ENCODE data around the gene SLFN12L.

Gene SLFN12L

DNA sequence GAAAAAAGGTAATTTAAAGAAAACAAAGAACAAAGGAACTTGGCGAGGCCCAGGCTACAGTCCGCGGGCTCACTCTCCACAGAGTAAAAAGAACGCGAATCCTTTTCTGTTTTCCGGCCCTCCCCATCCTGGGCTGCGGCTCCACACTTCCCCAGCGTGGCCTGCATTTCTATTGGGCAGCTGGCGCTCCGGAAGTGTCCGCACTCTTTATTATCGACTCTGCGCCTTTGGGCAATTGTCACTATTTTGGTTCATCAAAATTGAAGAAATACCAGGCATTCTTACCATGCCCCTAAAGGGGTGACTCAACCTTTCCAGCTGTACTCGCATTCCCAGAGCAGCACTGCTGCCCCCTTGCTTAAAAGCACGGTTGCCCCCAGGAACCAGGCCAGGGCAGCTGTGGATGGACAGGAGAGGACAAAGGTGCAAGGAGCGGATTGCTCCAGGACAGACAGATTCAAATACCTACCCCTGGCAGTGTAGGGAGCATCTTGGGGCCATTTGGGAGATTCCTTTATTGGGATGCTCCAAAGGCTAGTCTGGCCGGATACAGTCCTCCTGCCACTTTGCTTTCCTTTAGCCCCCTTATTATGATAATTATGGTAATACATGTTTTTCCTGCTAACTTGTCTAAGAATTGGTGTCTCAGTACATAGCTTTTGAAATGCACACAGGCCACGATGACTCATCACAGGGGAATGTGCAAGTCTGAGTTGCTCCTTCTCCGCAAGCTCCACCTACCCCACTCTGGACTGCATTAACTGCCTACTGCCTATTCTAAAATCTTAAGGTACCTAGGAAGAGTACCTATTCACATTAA lies 104.2 kb downstream of the SLFN12L start:
- in situ Hi-C loops (cut with MboI; ENCODE audit: low sequenced_read_pairs) = no loop called here

DNA sequence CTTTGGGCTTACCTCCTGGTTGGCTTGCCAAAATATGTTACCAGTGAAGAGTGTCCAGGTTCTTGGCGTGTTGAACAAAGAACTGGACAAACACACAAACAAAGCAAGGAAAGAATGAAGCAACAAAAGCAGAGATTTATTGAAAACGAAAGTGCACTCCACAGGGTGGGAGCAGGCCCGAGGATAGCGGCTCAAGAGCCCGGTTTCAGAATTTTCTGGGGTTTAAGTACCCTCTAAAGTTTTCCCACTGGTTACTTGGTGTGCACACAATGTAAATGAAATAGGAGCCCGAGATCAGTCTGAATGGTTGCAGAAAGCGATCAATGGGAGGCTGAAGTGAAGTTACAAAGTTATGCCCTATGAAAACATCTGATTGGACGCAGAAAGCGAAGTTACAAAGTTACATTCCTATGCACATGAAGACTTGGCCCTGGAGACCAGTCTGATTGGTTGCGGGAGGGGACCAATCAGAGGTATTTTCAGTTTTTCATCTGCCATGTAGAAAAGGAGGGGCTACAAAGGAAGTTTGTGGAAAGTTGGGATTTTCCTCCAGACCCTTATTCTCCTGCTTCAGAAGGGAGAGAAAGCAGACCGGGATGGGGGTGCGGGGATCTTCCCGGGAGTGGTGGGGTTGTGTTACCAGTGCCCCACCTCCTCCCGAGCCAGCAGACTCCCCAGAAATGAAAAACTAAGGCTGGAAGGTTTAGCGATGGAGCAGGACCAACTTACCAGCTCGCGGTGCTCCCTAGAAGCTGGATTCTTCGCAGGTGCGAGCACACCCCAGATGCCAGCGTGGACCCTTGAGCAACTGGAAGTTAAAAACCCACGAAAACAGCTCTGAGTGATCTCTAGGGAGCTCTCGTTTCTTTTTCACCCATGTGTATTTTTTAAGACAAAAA lies 105.1 kb downstream of the SLFN12L start, which contains the start of gene SLFN12:
Gene SLFN12, minus strand, starts transcription at position 325 of the 899 bp plus-strand sequence. CDS start 9,472 bp downstream, outside the sequence.
- in situ Hi-C loops (cut with MboI; ENCODE audit: low sequenced_read_pairs) = no loop called here

GRCh38 chr17:35429702-35430101 lies 107.8 kb downstream of the SLFN12L start:
- in situ Hi-C loops (cut with MboI; ENCODE audit: low sequenced_read_pairs) = no loop called here

DNA sequence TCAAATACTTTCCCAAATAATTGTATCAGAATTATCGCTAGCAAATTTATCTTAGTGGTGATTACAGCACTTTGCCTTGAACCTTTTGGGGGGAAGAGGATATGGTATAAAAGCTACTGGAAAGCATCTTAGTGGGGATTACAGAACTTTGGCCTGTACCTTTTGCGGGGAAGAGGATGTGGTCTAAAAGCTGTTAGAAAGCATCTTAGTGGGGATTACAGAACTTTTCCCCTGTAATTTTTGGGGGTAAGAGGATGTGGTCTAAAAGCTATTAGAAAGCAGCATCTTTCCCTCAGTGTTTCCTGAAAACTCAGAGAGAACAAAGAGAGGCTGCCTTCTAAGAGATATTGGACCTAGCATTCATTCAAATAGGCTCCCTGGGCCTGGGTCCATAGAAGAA lies 109.2 kb downstream of the SLFN12L start:
- in situ Hi-C loops (cut with MboI; ENCODE audit: low sequenced_read_pairs) = no loop called here

DNA sequence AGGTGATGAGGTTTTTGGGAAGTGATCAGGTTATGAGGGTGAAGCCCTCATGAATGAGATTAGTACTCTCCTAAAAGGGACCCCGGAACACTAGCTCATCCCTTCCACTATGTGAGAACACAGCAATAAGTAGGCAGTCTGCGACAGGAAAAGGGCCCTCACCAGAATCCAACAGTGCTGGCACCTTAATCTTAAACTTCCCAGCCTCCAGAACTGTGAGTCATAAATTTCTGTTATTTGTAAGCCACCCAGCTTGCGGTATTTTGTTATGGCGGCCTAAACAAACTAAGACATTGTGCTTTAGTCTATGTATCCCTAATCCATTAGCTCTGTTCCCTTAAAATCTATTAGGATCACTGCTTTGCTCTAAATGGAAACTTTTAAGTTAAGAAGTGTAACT lies 113.7 kb downstream of the SLFN12L start:
- in situ Hi-C loops (cut with MboI; ENCODE audit: low sequenced_read_pairs) = no loop called here

All from hTERT RPE-1 (cell line).